NCI-H2227 (cell line): Measurements from ENCODE around the gene GRPEL1.
"Not testable (repeated sequence)": the region's sequence is repeated elsewhere in the genome, so short reads cannot be mapped to it uniquely, and the experiment has no call there.

Source experiments
- DNase-seq: peaks from one replicate; lab custom pipeline; 2025; ENCODE audit not compliant: unreplicated experiment; lab: John Stamatoyannopoulos, UW

Gene GRPEL1

GRCh38 chr4:7094916-7095315, 27.1 kb upstream of the GRPEL1 start:
- no peak for DNase-seq

- DNase-seq, result no peak
These were observed 24.2 kb upstream of the GRPEL1 start for GRCh38 chr4:7092026-7092425.

- no peak for DNase-seq
These were observed 21.5 kb upstream of the GRPEL1 start for GRCh38 chr4:7089213-7089986.

- DNase-seq, result no peak
These were observed 19.2 kb upstream of the GRPEL1 start for GRCh38 chr4:7087036-7087435.

GRCh38 chr4:7086384-7086783, 18.5 kb upstream of the GRPEL1 start:
- no peak for DNase-seq

- not testable (repeated sequence) for DNase-seq
These were observed 16.7 kb upstream of the GRPEL1 start for GRCh38 chr4:7084564-7084961.

GRCh38 chr4:7083597-7084563, 16.0 kb upstream of the GRPEL1 start:
- no peak for DNase-seq

- DNase-seq, result not testable (repeated sequence)
These were observed 12.0 kb upstream of the GRPEL1 start for GRCh38 chr4:7079909-7080308.

- DNase-seq, result not testable (repeated sequence)
These were observed 11.6 kb upstream of the GRPEL1 start for GRCh38 chr4:7079483-7079882.

- DNase-seq, result no peak
These were observed 10.2 kb upstream of the GRPEL1 start for GRCh38 chr4:7078025-7078424.

- DNase-seq, result no peak
These were observed 9.5 kb upstream of the GRPEL1 start for GRCh38 chr4:7077371-7077770.

GRCh38 chr4:7076696-7077082, 8.8 kb upstream of the GRPEL1 start:
- no peak for DNase-seq

GRCh38 chr4:7075962-7076695, 8.3 kb upstream of the GRPEL1 start:
- no peak for DNase-seq

GRCh38 chr4:7074426-7074825, 6.6 kb upstream of the GRPEL1 start:
- no peak for DNase-seq

- peak; percentile 72 for DNase-seq
These were observed 5.9 kb upstream of the GRPEL1 start for GRCh38 chr4:7073526-7074390.

- no peak for DNase-seq
These were observed 5.2 kb upstream of the GRPEL1 start for GRCh38 chr4:7073059-7073458.

- DNase-seq, result peak; percentile 74
These were observed 3.1 kb upstream of the GRPEL1 start for GRCh38 chr4:7070729-7071511.

- DNase-seq, result no peak
These were observed 1.0 kb upstream of the GRPEL1 start for GRCh38 chr4:7068883-7069282.

GRCh38 chr4:7068279-7068842, 497 bp upstream of the GRPEL1 start:
- DNase-seq, result peak; percentile 82
